GM13977 (cell line): ENCODE measurements around the gene SEC16A.

ENCODE experiments used
- DNase-seq: peaks from one replicate; pipeline ENCODE4 v3.0.0; 2012; ENCODE audit warnings: low spot score
- CTCF ChIP-seq: IDR thresholded peaks from 2 replicates; pipeline ENCODE4 v1.5.1; 2012; ENCODE audit warnings: mild to moderate bottlenecking, control low read depth; ENCODE audit not compliant: insufficient read depth; ENCODE audit errors: extremely low read depth, missing control alignments
- in situ Hi-C: fragments of 300-500 bp; cut with MboI; formaldehyde crosslinking; loops from one replicate; pipeline ENCODE4 v1.12.0; 2022; ENCODE audit warnings: low sequenced_read_pairs, low pct_unique_long_range_greater_than_20kb, mixed read lengths, inconsistent platforms; ENCODE audit not compliant: unreplicated experiment

The SEC16A gene

DNA sequence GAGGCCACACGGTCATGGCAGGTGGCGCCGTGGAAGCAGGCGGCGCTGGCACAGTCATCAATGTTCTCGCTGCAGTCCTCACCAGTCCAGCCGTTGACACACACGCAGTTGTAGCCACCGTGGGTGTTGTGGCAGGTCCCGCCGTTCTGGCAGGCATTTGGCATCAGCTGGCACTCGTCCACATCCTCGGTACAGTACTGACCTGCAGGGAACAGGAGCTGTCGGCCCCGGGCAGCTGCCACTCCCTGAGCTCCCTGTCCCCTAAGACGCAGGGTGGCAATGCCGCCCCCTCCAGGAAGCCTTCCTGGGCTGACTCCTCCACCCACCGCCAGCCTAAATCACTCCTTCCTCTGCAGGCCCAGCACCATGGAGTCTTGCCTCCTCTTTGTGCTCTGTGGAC lies 35.8 kb upstream of the SEC16A start:
- TF ChIP-seq CTCF: no peak
- DNase-seq: no peak
- in situ Hi-C loops: no loop called here

DNA sequence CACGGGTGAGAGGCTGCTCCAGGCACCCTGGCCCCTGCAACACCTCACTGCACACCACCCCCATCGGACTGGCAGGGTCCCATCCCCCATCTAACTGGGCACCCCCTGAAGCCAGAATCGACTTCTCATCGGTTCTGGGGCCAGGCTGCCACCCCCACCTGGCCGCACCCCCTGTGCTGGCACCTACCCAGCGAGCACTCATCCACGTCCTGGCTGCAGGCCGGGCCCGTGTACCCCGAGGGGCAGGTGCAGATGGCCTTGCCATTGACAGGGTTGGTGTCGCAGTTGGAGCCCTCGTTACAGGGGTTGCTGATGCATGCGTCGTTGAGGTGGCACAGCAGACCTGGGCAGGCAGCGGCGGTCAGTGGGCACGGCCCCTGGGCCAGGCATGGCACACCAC lies 35.1 kb upstream of the SEC16A start:
- no peak for TF ChIP-seq CTCF
- no peak for DNase-seq
- in situ Hi-C loops: no loop called here

- in situ Hi-C loops: no loop called here
- no peak for DNase-seq
- no peak for TF ChIP-seq CTCF
Measured at GRCh38 chr9:136517012-136517743, 34.3 kb upstream of the SEC16A start.

DNA sequence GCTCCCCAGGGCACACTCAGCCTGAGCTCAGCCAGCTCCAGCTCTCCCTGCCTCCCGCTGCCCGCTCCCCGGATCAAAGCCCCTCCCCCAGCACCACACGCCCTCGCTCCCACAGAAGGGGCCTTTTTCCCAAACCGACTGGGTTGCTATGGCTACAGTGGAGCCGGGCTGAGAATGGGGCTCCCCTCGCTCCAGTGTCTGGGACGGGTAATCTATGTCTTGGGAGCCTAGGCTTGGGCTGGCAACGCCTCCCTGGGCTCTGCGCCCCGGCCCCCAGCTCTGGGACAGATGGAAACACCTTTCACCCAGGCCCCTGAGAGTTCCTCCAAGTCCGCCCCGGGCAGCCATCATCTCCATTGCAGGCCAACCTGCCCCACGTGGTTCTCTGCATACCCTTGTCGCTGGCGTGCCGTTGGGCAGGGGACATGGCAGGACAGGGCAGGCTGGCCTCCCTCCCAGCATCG lies 33.4 kb upstream of the SEC16A start:
- no peak for DNase-seq
- TF ChIP-seq CTCF: no peak
- in situ Hi-C loops: no loop called here

DNA sequence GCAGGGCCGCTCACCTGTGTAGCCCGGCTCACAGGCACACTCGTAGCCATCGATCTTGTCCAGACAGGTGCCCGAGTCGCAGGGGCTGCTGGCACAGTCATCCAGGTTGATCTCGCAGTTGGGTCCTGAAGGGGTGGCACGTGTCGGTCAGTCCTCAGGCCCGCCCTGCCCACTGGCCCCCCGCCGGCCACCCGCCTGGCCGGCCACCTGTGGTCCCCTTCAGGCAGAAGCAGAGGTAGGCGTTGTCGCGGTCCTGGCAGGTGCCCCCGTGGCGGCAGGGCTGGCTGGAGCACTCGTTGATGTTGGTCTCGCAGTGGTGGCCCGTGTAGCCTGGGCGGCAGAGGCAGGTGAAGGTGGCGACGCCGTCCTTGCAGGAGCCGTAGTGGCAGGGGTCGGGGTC lies 32.4 kb upstream of the SEC16A start:
- TF ChIP-seq CTCF: no peak
- DNase-seq: no peak
- in situ Hi-C loops: no loop called here

- no peak for DNase-seq
- in situ Hi-C loops: no loop called here
- TF ChIP-seq CTCF: no peak
Measured at GRCh38 chr9:136514022-136514714, 31.3 kb upstream of the SEC16A start.
